Measurements from ENCODE around the gene NINJ1. TPM values are rescaled to one million over a fixed set of nuclear protein-coding genes. Genes with fewer than 3 reads are reported as not detected.

NINJ1 gene
- total RNA-seq, 2 donors from 2014 or later, result 56.0 to 197 TPM

GRCh38 chr9:93079371-93079770 lies 54.7 kb downstream of the NINJ1 start:
- Mint-ChIP-seq H3K27me3 (no peaks in the 10 kb centered on the region), H3K27ac (peak overlapping the region; percentile 66), H3K9me3 (peaks cover 4% of the 10 kb centered on the region)

DNA sequence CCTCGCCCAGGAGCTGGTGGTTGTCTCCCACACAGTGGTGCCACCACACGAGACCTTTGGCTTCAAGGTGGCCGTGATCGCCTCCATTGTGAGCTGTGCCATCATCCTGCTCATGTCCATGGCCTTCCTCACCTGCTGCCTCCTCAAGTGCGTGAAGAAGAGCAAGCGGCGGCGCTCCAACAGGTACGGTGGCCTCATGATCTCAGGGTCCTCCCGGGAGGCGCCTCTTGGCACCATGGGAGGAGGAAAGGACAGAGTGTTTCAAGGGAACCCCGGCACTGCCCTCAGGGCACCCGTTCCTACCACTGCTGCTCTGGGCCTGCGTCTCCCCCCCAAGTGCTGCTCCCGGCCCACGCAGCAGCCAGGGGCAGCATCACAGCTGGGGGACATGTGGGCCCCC lies 56.2 kb downstream of the NINJ1 start:
- peaks cover 50% of the 10 kb centered on the region for H3K36me3 Mint-ChIP-seq (ENCODE audit: low read depth)

More at GRCh38 chr9:93079371-93079770, 54.7 kb downstream of the NINJ1 start:
- Mint-ChIP-seq H3K36me3 (ENCODE audit: low read depth) (peaks cover 62% of the 10 kb centered on the region), H3K4me1 (peaks cover 24% of the 10 kb centered on the region), H3K4me3 (no peak overlapping the region)
- ATAC-seq (replicated peaks), result no peak

GRCh38 chr9:93077367-93077766 lies 56.7 kb downstream of the NINJ1 start:
- Mint-ChIP-seq H3K27ac (peak overlapping the region; percentile 84), H3K4me1 (peaks cover 17% of the 10 kb centered on the region), H3K9me3 (no peaks in the 10 kb centered on the region), H3K27me3 (no peaks in the 10 kb centered on the region), H3K36me3 (ENCODE audit: low read depth) (peaks cover 46% of the 10 kb centered on the region), H3K4me3 (no peak overlapping the region)
- ATAC-seq (replicated peaks), result no peak

More for the DNA sequence above, 56.2 kb downstream of the NINJ1 start:
- Mint-ChIP-seq H3K27me3 (no peaks in the 10 kb centered on the region), H3K4me3 (no peak overlapping the region), H3K4me1 (peaks cover 17% of the 10 kb centered on the region), H3K27ac (peak overlapping the region; percentile 84), H3K9me3 (no peaks in the 10 kb centered on the region)
- no peak for ATAC-seq (replicated peaks)

- Mint-ChIP-seq H3K36me3 (ENCODE audit: low read depth) (peaks cover 40% of the 10 kb centered on the region), H3K27ac (peak overlapping the region; percentile 84), H3K27me3 (no peaks in the 10 kb centered on the region), H3K4me1 (peaks cover 15% of the 10 kb centered on the region), H3K9me3 (no peaks in the 10 kb centered on the region), H3K4me3 (no peak overlapping the region)
- ATAC-seq (replicated peaks), result no peak
Observed at GRCh38 chr9:93076792-93077128, 57.3 kb downstream of the NINJ1 start.

GRCh38 chr9:93076101-93076791 lies 57.8 kb downstream of the NINJ1 start:
- Mint-ChIP-seq H3K4me1 (peaks cover 16% of the 10 kb centered on the region), H3K36me3 (ENCODE audit: low read depth) (peaks cover 36% of the 10 kb centered on the region), H3K4me3 (no peak overlapping the region), H3K9me3 (no peaks in the 10 kb centered on the region), H3K27ac (peak overlapping the region; percentile 84), H3K27me3 (no peaks in the 10 kb centered on the region)
- ATAC-seq (replicated peaks), result no peak

- Mint-ChIP-seq H3K9me3 (no peaks in the 10 kb centered on the region), H3K27ac (no peak overlapping the region), H3K27me3 (no peaks in the 10 kb centered on the region), H3K36me3 (ENCODE audit: low read depth) (peaks cover 27% of the 10 kb centered on the region), H3K4me1 (peaks cover 24% of the 10 kb centered on the region), H3K4me3 (no peak overlapping the region)
- ATAC-seq (replicated peaks), result no peak
Observed at GRCh38 chr9:93072383-93072795, 61.7 kb downstream of the NINJ1 start.

Other genes starting within 250 kb of the NINJ1 start
- 10 to 100 TPM; 70.6 to 80.2 TPM for gene FGD3, start 186.7 kb downstream of the NINJ1 start, total RNA-seq
- 10 to 100 TPM; 45.4 to 68.4 TPM for gene SUSD3, start 75.5 kb downstream of the NINJ1 start, total RNA-seq
- 10 to 100 TPM; 83.6 to 87.3 TPM for gene CARD19, start 38.0 kb downstream of the NINJ1 start, total RNA-seq
- under 1 TPM; 0.39 to 0.93 TPM for gene WNK2, start 49.9 kb upstream of the NINJ1 start, total RNA-seq